Pancreas (tissue), 10 donors: ENCODE measurements around the gene FKBP5. TPM values are rescaled to one million over a fixed set of nuclear protein-coding genes. Genes with fewer than 3 reads are reported as not detected.

Source experiments
- ATAC-seq, 4 donors: fragments of 200-7000 bp; cut with Tn5 transposase; one replicate each; pipeline versions ENCODE4 v1.8.0 to v1.9.1; 2020; ENCODE audit warnings: mild to moderate bottlenecking in 4 of 4, moderate library complexity in 4 of 4
- DNase-seq, 6 donors: peaks; one replicate each; pipeline ENCODE4 v3.0.0-alpha.2; 2020
- FAIRE-seq: peaks from 2 replicates; lab custom pipeline; 2012; peaks lifted over from hg19 to GRCh38; lab: Jason Lieb, UNC
- H3K27ac ChIP-seq, 4 donors: fragments of 200-600 bp; sonication (generic); 1 replicate in 3 of 4; 2 replicates in 1 of 4; pipeline versions ENCODE4 v1.5.0 to v1.8.0; 2020
- H3K27me3 ChIP-seq, 4 donors: fragments of 200-600 bp; one replicate each; pipeline ENCODE4 v1.8.0; 2021
- H3K36me3 ChIP-seq, 3 donors: fragments of 200-600 bp; sonication (generic) in 1 of 3; one replicate each; pipeline versions ENCODE4 v1.5.0 to v1.8.0; 2020 to 2021
- H3K4me1 ChIP-seq, 3 donors: fragments of 200-600 bp; one replicate each; pipeline ENCODE4 v1.8.0; 2021
- H3K4me3 ChIP-seq, 4 donors: fragments of 200-600 bp; sonication (generic) in 2 of 4; one replicate each; pipeline versions ENCODE4 v1.5.0 to v1.8.0; 2020 to 2021
- H3K9me3 ChIP-seq, 4 donors: fragments of 200-600 bp; one replicate each; pipeline ENCODE4 v1.8.0; 2021
- WGBS, 2 donors: extraction: QIAGEN DNeasy Blood & Tissue Kit; methylation state at CpG; one replicate each; pipeline ENCODE4 v1.1.7; 2013; 5-methylcytosine and 5-hydroxymethylcytosine counted together
- intact Hi-C, 3 donors: fragments of 100-400 bp; cut with DNase I; formaldehyde crosslinking; loops; one replicate each; pipeline versions ENCODE4 v1.11.1 to v1.14.2; 2022
- polyA plus RNA-seq, 2 donors: library from polyadenylated mRNA; stranded (reverse); fragments of 200-250 nt; gene quantifications; one replicate each; pipeline ENCODE4 v1.2.3, GENCODE V29; 2013
- total RNA-seq, 6 donors: library from RNA; stranded (reverse); fragmentation: NEBNext Ultra II Directional in 4 of 6; extraction: Animal tissue kit (Norgen Biotek cat#: 25700) in 4 of 6; gene quantifications; one replicate each; pipeline versions ENCODE4 v1.2.1 to v1.2.4, GENCODE V29; 2021 to 2023
- TF ChIP-seq, protein P1 (sequence below), 4 donors: fragments of 200-600 bp; sonication (generic) in 3 of 4; IDR thresholded peaks; one replicate each; pipeline versions ENCODE4 v1.5.0 to v1.8.0; 2021; ENCODE audit warnings: antibody characterized with exemption in 4 of 4
- donor health status: healthy with polysubstance abuse.
- donor health status: DM: no; HTN: no; CAD: no; lungs with moderate emphysema.
- donor health status: DM: no; HTN: no; CAD: no.
- donor health status: control.
- donor health status: control.
- donor health status: Bipolar disorder and iron deficiency.
- donor health status: DM: yes; HTN: yes; CAD: no.
- donor health status: DM: no; HTN: no; CAD: no.
- donor health status: DM: no; HTN: no; CAD: no.
- donor health status: DM: yes; HTN: yes; CAD: no.

Gene FKBP5
- total and polyA plus RNA-seq, 8 donors: 13.0 to 78.4 (median 50.3) TPM

DNA sequence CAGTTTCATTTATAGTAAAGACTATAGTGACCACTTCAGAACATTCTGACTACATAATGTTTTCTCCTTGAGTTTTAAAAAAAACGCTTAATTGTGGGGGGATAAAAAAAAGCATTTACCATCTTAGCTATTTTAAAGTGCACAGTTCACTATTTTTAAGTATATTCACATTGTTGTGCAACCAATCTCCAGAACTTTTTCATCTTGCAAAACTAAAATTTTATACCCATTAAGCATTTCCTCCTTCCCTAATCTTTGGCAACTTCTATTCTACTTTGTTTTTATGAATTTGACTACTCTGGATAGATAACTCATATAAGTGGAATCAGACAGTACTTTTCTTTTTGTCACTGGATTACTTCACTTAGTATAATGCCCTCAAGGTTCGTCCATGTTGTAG lies 62.3 kb downstream of the FKBP5 start:
- peaks cover 0 to 5% (median 0%) of the 10 kb centered on the region in 3 donors for H3K36me3 ChIP-seq
- no peaks in the 10 kb centered on the region for H3K4me1 ChIP-seq
- DNase-seq (no peak), ATAC-seq (no peak), FAIRE-seq (no peak)
- TF ChIP-seq, protein P1, sequence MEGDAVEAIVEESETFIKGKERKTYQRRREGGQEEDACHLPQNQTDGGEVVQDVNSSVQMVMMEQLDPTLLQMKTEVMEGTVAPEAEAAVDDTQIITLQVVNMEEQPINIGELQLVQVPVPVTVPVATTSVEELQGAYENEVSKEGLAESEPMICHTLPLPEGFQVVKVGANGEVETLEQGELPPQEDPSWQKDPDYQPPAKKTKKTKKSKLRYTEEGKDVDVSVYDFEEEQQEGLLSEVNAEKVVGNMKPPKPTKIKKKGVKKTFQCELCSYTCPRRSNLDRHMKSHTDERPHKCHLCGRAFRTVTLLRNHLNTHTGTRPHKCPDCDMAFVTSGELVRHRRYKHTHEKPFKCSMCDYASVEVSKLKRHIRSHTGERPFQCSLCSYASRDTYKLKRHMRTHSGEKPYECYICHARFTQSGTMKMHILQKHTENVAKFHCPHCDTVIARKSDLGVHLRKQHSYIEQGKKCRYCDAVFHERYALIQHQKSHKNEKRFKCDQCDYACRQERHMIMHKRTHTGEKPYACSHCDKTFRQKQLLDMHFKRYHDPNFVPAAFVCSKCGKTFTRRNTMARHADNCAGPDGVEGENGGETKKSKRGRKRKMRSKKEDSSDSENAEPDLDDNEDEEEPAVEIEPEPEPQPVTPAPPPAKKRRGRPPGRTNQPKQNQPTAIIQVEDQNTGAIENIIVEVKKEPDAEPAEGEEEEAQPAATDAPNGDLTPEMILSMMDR (IDR thresholded peaks at IDR 0.05): no peak
- H3K4me3 ChIP-seq: no peak overlapping the region
- no peaks in the 10 kb centered on the region for H3K9me3 ChIP-seq
- no peaks in the 10 kb centered on the region for H3K27me3 ChIP-seq
- 70 to 77% methylated on average over 2 of the region's 2 CpGs for WGBS, 2 donors
- intact Hi-C loops: no loop called here
- H3K27ac ChIP-seq: no peak overlapping the region

DNA sequence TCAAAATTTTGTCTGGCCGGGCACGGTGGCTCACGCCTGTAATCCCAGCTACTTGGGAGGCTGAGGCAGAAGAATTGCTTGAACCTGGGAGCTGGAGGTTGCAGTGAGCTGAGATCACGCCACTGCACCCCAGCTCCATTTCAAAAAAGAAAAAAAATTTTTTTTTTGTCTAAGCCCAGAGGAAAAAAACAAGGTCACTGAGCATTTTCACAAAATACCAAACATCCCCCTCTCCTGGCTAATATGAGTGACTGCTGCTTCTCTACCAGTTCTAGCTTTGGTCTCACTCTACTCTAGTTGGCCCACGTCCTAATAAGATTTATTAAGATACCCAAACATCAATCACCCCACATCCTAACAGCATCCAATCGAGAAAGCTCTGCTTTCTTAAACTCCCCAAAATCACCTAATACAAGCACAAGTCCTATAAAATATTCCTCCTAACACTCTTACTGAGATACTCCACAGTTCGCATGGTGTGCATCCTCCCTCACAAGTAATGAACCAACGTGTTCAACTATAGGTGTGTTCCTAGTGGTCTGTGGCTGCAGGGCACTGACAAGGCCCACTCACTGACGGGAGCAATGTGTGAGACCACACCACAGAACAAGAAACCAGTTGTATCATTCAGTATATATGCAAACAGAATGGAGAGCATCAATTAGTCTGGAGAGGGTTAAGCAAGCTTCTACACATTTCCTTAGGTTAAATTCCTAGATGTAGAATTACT lies 64.2 kb downstream of the FKBP5 start:
- FAIRE-seq: no peak

DNA sequence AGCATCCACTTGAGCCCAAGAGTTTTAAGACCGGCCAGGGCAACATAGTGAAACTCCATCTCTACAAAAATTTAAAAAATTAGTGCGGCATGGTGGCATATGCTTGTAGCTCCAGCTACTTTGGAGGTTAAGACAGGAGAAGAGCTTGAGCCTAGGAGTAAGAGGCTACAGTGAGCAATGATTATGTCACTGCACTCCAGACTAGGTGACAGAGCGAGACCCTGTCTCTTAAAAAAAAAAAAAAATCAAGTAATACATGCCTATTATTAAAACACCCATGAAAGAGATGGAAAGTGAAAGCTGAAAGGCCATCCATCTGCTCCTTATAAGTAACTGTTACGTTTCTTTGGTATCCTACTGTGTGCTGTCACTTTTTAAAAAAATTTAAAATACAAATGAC lies 66.4 kb downstream of the FKBP5 start:
- Histone ChIP-seq H3K27me3 (no peaks in the 10 kb centered on the region), H3K4me1 (no peaks in the 10 kb centered on the region), H3K9me3 (no peaks in the 10 kb centered on the region), H3K27ac (no peak overlapping the region), H3K4me3 (no peak overlapping the region), H3K36me3 (peaks cover 0 to 32% (median 11%) of the 10 kb centered on the region in 3 donors)
- ATAC-seq (no peak), FAIRE-seq (no peak), DNase-seq (no peak)
- 95 to 99% methylated on average over 4 of the region's 4 CpGs for WGBS, 2 donors
- TF ChIP-seq, protein P1 (IDR thresholded peaks at IDR 0.05): no peak
- intact Hi-C loops: no loop called here

More for the DNA sequence above, 64.2 kb downstream of the FKBP5 start:
- TF ChIP-seq, protein P1 (IDR thresholded peaks at IDR 0.05): peak in 1 of 4 donors; percentile 8
- Histone ChIP-seq H3K36me3 (peaks cover 0 to 11% (median 4%) of the 10 kb centered on the region in 3 donors), H3K27ac (no peak overlapping the region), H3K4me1 (no peaks in the 10 kb centered on the region), H3K4me3 (no peak overlapping the region), H3K9me3 (no peaks in the 10 kb centered on the region), H3K27me3 (no peaks in the 10 kb centered on the region)
- 87 to 89% methylated on average over 9 of the region's 9 CpGs for WGBS, 2 donors
- ATAC-seq (peak in 2 of 4 donors; percentile 24 to 29), DNase-seq (no peak)
- intact Hi-C loops: no loop called here

DNA sequence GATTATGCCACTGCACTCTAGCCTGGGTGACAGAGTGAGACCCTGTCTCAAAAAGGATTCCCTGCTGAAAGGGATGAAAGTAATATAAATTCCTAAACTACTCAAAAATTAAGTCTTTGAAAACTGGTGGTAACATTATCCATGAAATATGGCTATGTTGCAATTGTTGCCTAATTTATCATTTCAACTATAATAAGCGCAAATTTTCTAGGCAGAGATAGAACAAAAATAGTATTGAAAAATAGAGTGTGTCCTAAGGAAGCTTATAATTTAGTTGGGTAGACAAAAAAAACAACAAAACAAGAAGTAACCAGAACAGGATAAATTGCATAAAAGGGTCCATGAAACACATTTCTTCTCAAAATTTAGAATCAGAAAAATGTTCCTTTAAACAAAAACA lies 68.0 kb downstream of the FKBP5 start:
- TF ChIP-seq, protein P1 (IDR thresholded peaks at IDR 0.05): no peak
- no peak overlapping the region for H3K4me3 ChIP-seq
- no peak overlapping the region for H3K27ac ChIP-seq
- no peaks in the 10 kb centered on the region for H3K4me1 ChIP-seq
- FAIRE-seq: no peak
- H3K36me3 ChIP-seq: peaks cover 0 to 32% (median 11%) of the 10 kb centered on the region in 3 donors
- intact Hi-C loops: no loop called here
- H3K27me3 ChIP-seq: no peaks in the 10 kb centered on the region
- DNase-seq: no peak
- ATAC-seq: no peak
- WGBS, 2 donors: 92 to 95% methylated on average over 1 of the region's 1 CpG
- H3K9me3 ChIP-seq: no peaks in the 10 kb centered on the region

DNA sequence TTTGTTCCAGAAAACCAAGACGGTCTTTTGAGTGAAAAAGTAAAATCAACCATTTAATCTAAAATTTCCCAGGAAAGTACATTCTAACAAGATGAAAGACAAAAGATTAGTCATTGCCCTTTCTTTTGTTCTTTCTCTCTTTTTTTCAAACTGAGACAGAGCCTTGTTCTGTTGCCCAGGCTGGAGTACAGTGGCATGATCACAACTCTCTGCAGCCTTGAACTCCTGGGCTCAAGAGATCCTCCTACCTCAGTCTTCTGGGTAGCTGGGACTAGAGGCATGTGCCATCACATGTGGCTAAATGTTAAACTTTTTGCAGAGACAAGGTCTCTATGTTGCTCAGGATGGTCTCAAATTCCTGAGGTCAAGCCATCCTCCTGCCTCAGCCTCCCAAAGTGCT lies 75.0 kb downstream of the FKBP5 start:
- Histone ChIP-seq H3K9me3 (no peaks in the 10 kb centered on the region), H3K36me3 (peaks cover 0 to 24% (median 9%) of the 10 kb centered on the region in 3 donors), H3K27ac (no peak overlapping the region), H3K27me3 (no peaks in the 10 kb centered on the region), H3K4me1 (no peaks in the 10 kb centered on the region), H3K4me3 (no peak overlapping the region)
- WGBS, 2 donors: 95 to 98% methylated on average over 1 of the region's 1 CpG
- intact Hi-C loops: no loop called here
- FAIRE-seq: no peak
- no peak for DNase-seq
- TF ChIP-seq, protein P1 (IDR thresholded peaks at IDR 0.05): no peak
- no peak for ATAC-seq
